ENCODE data around the gene ABCD1. TPM values are rescaled to one million over a fixed set of nuclear protein-coding genes. Genes with fewer than 3 reads are reported as not detected.
"Not testable (repeated sequence)": the region's sequence is repeated elsewhere in the genome, so short reads cannot be mapped to it uniquely, and the experiment has no call there.

Gene ABCD1
- total RNA-seq, 1 donor from 2014 or later: 3.7 TPM

GRCh38 chrX:153693216-153694086 lies 31.2 kb upstream of the ABCD1 start:
- DNase-seq (ENCODE audit: low spot score in 2 of 2) (no peak), FAIRE-seq (no peak)

- DNase-seq (ENCODE audit: low spot score in 2 of 2); FAIRE-seq: not testable (repeated sequence)
Measured at GRCh38 chrX:153694256-153694655, 30.4 kb upstream of the ABCD1 start.

- no peak for DNase-seq (ENCODE audit: low spot score in 2 of 2)
- no peak for FAIRE-seq
Measured at GRCh38 chrX:153694687-153695270, 29.9 kb upstream of the ABCD1 start.

- FAIRE-seq (no peak), DNase-seq (ENCODE audit: low spot score in 2 of 2) (no peak)
Measured at GRCh38 chrX:153696100-153696499, 28.6 kb upstream of the ABCD1 start.

GRCh38 chrX:153696538-153696937 lies 28.1 kb upstream of the ABCD1 start:
- DNase-seq (ENCODE audit: low spot score in 2 of 2); FAIRE-seq: not testable (repeated sequence)

- not testable (repeated sequence) for DNase-seq (ENCODE audit: low spot score in 2 of 2); FAIRE-seq
Measured at GRCh38 chrX:153696986-153697722, 27.5 kb upstream of the ABCD1 start.

- FAIRE-seq (no peak), DNase-seq (ENCODE audit: low spot score in 2 of 2) (no peak)
Measured at GRCh38 chrX:153697924-153698865, 26.5 kb upstream of the ABCD1 start.

- not testable (repeated sequence) for DNase-seq (ENCODE audit: low spot score in 2 of 2); FAIRE-seq
Measured at GRCh38 chrX:153699210-153699783, 25.4 kb upstream of the ABCD1 start.

GRCh38 chrX:153699784-153700371 lies 24.8 kb upstream of the ABCD1 start:
- not testable (repeated sequence) for DNase-seq (ENCODE audit: low spot score in 2 of 2); FAIRE-seq

- no peak for DNase-seq (ENCODE audit: low spot score in 2 of 2)
- FAIRE-seq: no peak
Measured at GRCh38 chrX:153700376-153700945, 24.2 kb upstream of the ABCD1 start.

GRCh38 chrX:153700967-153701366 lies 23.7 kb upstream of the ABCD1 start:
- DNase-seq (ENCODE audit: low spot score in 2 of 2) (no peak), FAIRE-seq (no peak)

GRCh38 chrX:153701706-153702105 lies 22.9 kb upstream of the ABCD1 start:
- DNase-seq (ENCODE audit: low spot score in 2 of 2) (no peak), FAIRE-seq (no peak)

GRCh38 chrX:153702336-153703035 lies 22.2 kb upstream of the ABCD1 start:
- FAIRE-seq: no peak
- DNase-seq (ENCODE audit: low spot score in 2 of 2): no peak

GRCh38 chrX:153703036-153703370 lies 21.7 kb upstream of the ABCD1 start:
- no peak for FAIRE-seq
- DNase-seq (ENCODE audit: low spot score in 2 of 2): no peak

- DNase-seq (ENCODE audit: low spot score in 2 of 2) (no peak), FAIRE-seq (no peak)
Measured at GRCh38 chrX:153704021-153704526, 20.6 kb upstream of the ABCD1 start.

GRCh38 chrX:153704631-153705402 lies 19.8 kb upstream of the ABCD1 start:
- DNase-seq (ENCODE audit: low spot score in 2 of 2); FAIRE-seq: not testable (repeated sequence)

GRCh38 chrX:153705403-153706060 lies 19.1 kb upstream of the ABCD1 start:
- not testable (repeated sequence) for DNase-seq (ENCODE audit: low spot score in 2 of 2); FAIRE-seq

All from frontal cortex (tissue), 4 donors.